Adrenal gland (tissue), 12 donors: Measurements from ENCODE around the gene IER3IP1. TPM values are rescaled to one million over a fixed set of nuclear protein-coding genes. Genes with fewer than 3 reads are reported as not detected.

Source experiments
- DNase-seq, 7 donors: peaks; one replicate each; pipeline ENCODE4 v3.0.0-alpha.2; 2019 to 2020
- H3K27ac ChIP-seq, 5 donors: fragments of 200-600 bp; sonication (generic) in 4 of 5; 1 replicate in 3 of 5; 2 replicates in 2 of 5; pipeline versions ENCODE4 v1.5.1 to v1.8.0; 2016 to 2020; ENCODE audit warnings: mild to moderate bottlenecking in 1 of 5
- H3K27me3 ChIP-seq: fragments of 200-600 bp; 2 replicates; pipeline ENCODE4 v1.8.0; 2021
- H3K36me3 ChIP-seq, 2 donors: fragments of 200-600 bp; replicated peaks in 1 of 2; 1 replicate in 1 of 2; 2 replicates in 1 of 2; pipeline versions ENCODE4 v1.5.1 to v1.8.0; 2018 to 2022
- H3K4me1 ChIP-seq, 2 donors: fragments of 200-600 bp; replicated peaks in 1 of 2; 1 replicate in 1 of 2; 2 replicates in 1 of 2; pipeline versions ENCODE4 v1.5.1 to v1.8.0; 2018 to 2021
- H3K4me3 ChIP-seq, 4 donors: fragments of 200-600 bp; sonication (generic) in 3 of 4; one replicate each; pipeline ENCODE4 v1.5.1; 2016 to 2018
- H3K9me3 ChIP-seq, 3 donors: fragments of 200-600 bp; sonication (generic) in 1 of 3; replicated peaks in 1 of 3; 1 replicate in 2 of 3; 2 replicates in 1 of 3; pipeline versions ENCODE4 v1.5.1 to v1.8.0; 2016 to 2021
- CTCF ChIP-seq, 6 experiments: fragments of 450-650 bp in 4 of 6; fragments of 200-600 bp in 2 of 6; sonication (generic) in 1 of 6; IDR thresholded peaks; 1 replicate in 5 of 6; 2 replicates in 1 of 6; pipeline versions ENCODE4 v1.5.1 to v1.8.0; 2016 to 2021; ENCODE audit warnings: antibody characterized with exemption in 6 of 6, mild to moderate bottlenecking in 2 of 6, moderate library complexity in 1 of 6
- POLR2A ChIP-seq, 2 donors: fragments of 450-650 bp; IDR thresholded peaks; one replicate each; pipeline ENCODE4 v1.6.1; 2017; ENCODE audit warnings: antibody characterized with exemption in 2 of 2, mild to moderate bottlenecking in 2 of 2, moderate library complexity in 1 of 2
- WGBS, 4 donors: extraction: QIAGEN DNeasy Blood & Tissue Kit in 2 of 4; methylation state at CpG; one replicate each; pipeline versions ENCODE4 v1.1.5 to v1.1.7; 2013 to 2017; 5-methylcytosine and 5-hydroxymethylcytosine counted together
- intact Hi-C, 2 donors: fragments of 100-400 bp; cut with DNase I; formaldehyde crosslinking; loops; one replicate each; pipeline versions ENCODE4 v1.14.1 to v1.15.0; 2022 to 2023
- polyA plus RNA-seq, 3 donors: library from polyadenylated mRNA; stranded (reverse); fragments of 200-250 nt in 2 of 3; fragments of 350-450 nt in 1 of 3; fragmentation: Illumina TruSeq in 1 of 3; extraction: RNeasy Lipid Tissue Mini Kit (QIAGEN cat#74804) in 1 of 3; gene quantifications; one replicate each; pipeline ENCODE4 v1.2.3, GENCODE V29; 2013 to 2014
- total RNA-seq, 9 donors: library from RNA; depleted of rRNA in 4 of 9; stranded (reverse); fragments of >200 nt in 4 of 9; fragments of 120-200 nt in 1 of 9; fragmentation: NEBNext Ultra II Directional in 1 of 9; extraction: Animal tissue kit (Norgen Biotek cat#: 25700) in 1 of 9; gene quantifications; one replicate each; pipeline versions ENCODE4 v1.1.0 to v1.2.4, GENCODE V29; 2013 to 2023
- donor health status: healthy with polysubstance abuse.
- donor health status: Bipolar disorder and iron deficiency.
- donor health status: DM: yes; HTN: yes; CAD: no.
- donor health status: DM: no; HTN: no; CAD: no.
- donor health status: DM: no; HTN: no; CAD: no.
- donor health status: DM: yes; HTN: yes; CAD: no.

IER3IP1 gene
- total and polyA plus RNA-seq, 12 donors = 5.7 to 34.5 (median 12.9) TPM

DNA sequence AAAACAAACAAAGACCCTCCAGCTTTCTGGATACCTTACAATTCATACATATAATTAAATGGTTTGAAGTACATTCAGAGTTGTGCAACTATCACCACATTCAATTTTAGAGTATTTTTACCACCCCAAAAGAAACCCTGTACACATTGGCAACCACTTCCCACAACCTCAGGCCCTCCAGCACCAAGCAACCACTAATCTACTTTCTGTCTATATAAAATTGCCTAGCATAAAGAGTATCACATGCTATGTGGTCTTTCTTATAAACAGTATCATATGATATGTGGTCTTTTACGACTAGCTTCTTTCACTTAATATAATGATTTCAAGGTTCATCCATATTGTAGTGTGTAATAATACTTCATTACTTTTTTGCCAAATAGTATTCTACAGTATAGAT lies 7.3 kb downstream of the IER3IP1 start:
- TF ChIP-seq CTCF (IDR thresholded peaks at IDR 0.05) (no peak), POLR2A (IDR thresholded peaks at IDR 0.05) (no peak)
- WGBS, 4 donors = 83 to 96% (median 90%) methylated on average over 1 of the region's 1 CpG
- no peak for DNase-seq
- H3K27me3 ChIP-seq = no peaks in the 10 kb centered on the region
- H3K9me3 ChIP-seq = no peaks in the 10 kb centered on the region
- intact Hi-C loops = no loop called here
- H3K4me3 ChIP-seq = no peak overlapping the region
- no peak overlapping the region for H3K27ac ChIP-seq
- H3K36me3 ChIP-seq = no peaks in the 10 kb centered on the region
- H3K4me1 ChIP-seq = peaks cover 0 to 3% of the 10 kb centered on the region in 2 donors

DNA sequence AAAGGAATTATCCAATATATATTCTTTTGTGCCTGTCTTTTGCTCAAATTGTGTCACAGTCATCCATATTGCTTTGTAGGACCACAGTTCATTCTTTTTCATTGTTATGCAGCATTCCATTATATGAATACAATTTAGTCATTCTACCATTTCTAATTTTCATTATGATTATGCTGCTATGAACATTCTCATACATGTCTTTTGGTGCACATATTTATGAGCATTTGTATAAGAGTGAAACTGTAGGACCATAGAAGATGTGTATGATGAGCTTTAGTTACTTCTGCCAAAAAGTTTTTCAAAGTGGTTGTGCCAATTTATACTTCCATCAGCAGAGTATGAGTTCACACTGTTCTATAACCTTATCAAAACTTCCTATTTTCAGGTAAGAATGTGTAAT lies 7.7 kb downstream of the IER3IP1 start:
- TF ChIP-seq CTCF (IDR thresholded peaks at IDR 0.05) = no peak
- TF ChIP-seq POLR2A (IDR thresholded peaks at IDR 0.05) = no peak
- H3K36me3 ChIP-seq = no peaks in the 10 kb centered on the region
- H3K9me3 ChIP-seq = no peaks in the 10 kb centered on the region
- DNase-seq = no peak
- H3K27me3 ChIP-seq = no peaks in the 10 kb centered on the region
- intact Hi-C loops = no loop called here
- H3K4me1 ChIP-seq = peaks cover 0 to 2% of the 10 kb centered on the region in 2 donors
- no peak overlapping the region for H3K4me3 ChIP-seq
- no peak overlapping the region for H3K27ac ChIP-seq

DNA sequence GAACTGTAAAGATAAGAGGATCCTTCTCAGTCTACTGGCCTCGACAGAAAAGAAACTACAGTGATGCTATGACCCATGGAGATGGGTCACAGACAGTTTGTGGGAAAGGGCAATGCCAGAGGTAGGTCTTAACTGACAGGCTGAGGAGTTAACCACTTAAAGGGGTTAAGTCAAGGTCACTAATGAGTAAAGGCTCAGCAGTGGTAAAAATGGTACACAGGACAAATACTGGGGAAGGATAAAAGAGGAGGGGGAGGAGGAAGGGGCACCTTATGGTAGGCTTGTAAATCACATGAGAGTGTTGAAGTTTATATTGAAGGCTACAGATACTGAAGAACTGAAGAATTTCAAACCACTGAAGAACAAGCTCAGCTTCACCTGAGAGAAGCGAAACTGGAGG lies 9.9 kb downstream of the IER3IP1 start:
- TF ChIP-seq POLR2A (IDR thresholded peaks at IDR 0.05) = no peak
- no peak for TF ChIP-seq CTCF (IDR thresholded peaks at IDR 0.05)
- Histone ChIP-seq H3K27me3 (no peaks in the 10 kb centered on the region), H3K4me1 (peaks cover 0 to 9% of the 10 kb centered on the region in 2 donors), H3K36me3 (no peaks in the 10 kb centered on the region), H3K4me3 (no peak overlapping the region), H3K27ac (no peak overlapping the region), H3K9me3 (no peaks in the 10 kb centered on the region)
- DNase-seq = no peak
- intact Hi-C loops = no loop called here
- 69 to 77% (median 71%) methylated on average over 2 of the region's 2 CpGs for WGBS, 4 donors

- Histone ChIP-seq H3K4me3 (no peak overlapping the region), H3K4me1 (peaks cover 0 to 9% of the 10 kb centered on the region in 2 donors), H3K27ac (no peak overlapping the region), H3K9me3 (no peaks in the 10 kb centered on the region), H3K36me3 (no peaks in the 10 kb centered on the region), H3K27me3 (no peaks in the 10 kb centered on the region)
- DNase-seq = no peak
- intact Hi-C loops = no loop called here
- TF ChIP-seq POLR2A (IDR thresholded peaks at IDR 0.05) (no peak), CTCF (IDR thresholded peaks at IDR 0.05) (no peak)
- WGBS, 4 donors = 64 to 69% (median 68%) methylated on average over 5 of the region's 5 CpGs
These were observed 12.9 kb downstream of the IER3IP1 start for GRCh38 chr18:47163241-47163640.
